HG03159 (cell line): Measurements from ENCODE around the gene PAPPA2.
"Not testable (repeated sequence)": the region's sequence is repeated elsewhere in the genome, so short reads cannot be mapped to it uniquely, and the experiment has no call there.

Experiments used
- ATAC-seq: cut with Tn5 transposase; IDR thresholded peaks from one replicate; pipeline ENCODE4 v1.9.1; 2021; ENCODE audit warnings: mild to moderate bottlenecking, moderate library complexity; ENCODE audit not compliant: unreplicated experiment

PAPPA2 gene

GRCh38 chr1:176752505-176752904, 289.5 kb downstream of the PAPPA2 start:
- ATAC-seq = no peak

- ATAC-seq = no peak
Observed at GRCh38 chr1:176754676-176755075, 291.7 kb downstream of the PAPPA2 start.

GRCh38 chr1:176756817-176757216, 293.8 kb downstream of the PAPPA2 start:
- not testable (repeated sequence) for ATAC-seq

- ATAC-seq = no peak
Observed at GRCh38 chr1:176765608-176766007, 302.6 kb downstream of the PAPPA2 start.

GRCh38 chr1:176766779-176767178, 303.8 kb downstream of the PAPPA2 start:
- ATAC-seq = no peak

- no peak for ATAC-seq
Observed at GRCh38 chr1:176767714-176768136, 304.8 kb downstream of the PAPPA2 start.

- ATAC-seq = no peak
Observed at GRCh38 chr1:176768532-176768931, 305.6 kb downstream of the PAPPA2 start.

- ATAC-seq = no peak
Observed at GRCh38 chr1:176770066-176770465, 307.1 kb downstream of the PAPPA2 start.

GRCh38 chr1:176773038-176773437, 310.1 kb downstream of the PAPPA2 start:
- ATAC-seq = no peak

GRCh38 chr1:176774224-176774623, 311.2 kb downstream of the PAPPA2 start:
- no peak for ATAC-seq

GRCh38 chr1:176775378-176775777, 312.4 kb downstream of the PAPPA2 start:
- no peak for ATAC-seq

- ATAC-seq = no peak
Observed at GRCh38 chr1:176775996-176776395, 313.0 kb downstream of the PAPPA2 start.

- ATAC-seq = no peak
Observed at GRCh38 chr1:176778056-176778455, 315.1 kb downstream of the PAPPA2 start.

GRCh38 chr1:176779992-176780328, 317.0 kb downstream of the PAPPA2 start:
- no peak for ATAC-seq

GRCh38 chr1:176783309-176783708, 320.3 kb downstream of the PAPPA2 start:
- ATAC-seq = no peak

GRCh38 chr1:176785056-176785455, 322.1 kb downstream of the PAPPA2 start:
- no peak for ATAC-seq

- ATAC-seq = no peak
Observed at GRCh38 chr1:176785791-176786190, 322.8 kb downstream of the PAPPA2 start.

GRCh38 chr1:176786274-176786673, 323.3 kb downstream of the PAPPA2 start:
- peak; percentile 59 for ATAC-seq

- no peak for ATAC-seq
Observed at GRCh38 chr1:176789571-176790090, 326.7 kb downstream of the PAPPA2 start.

- no peak for ATAC-seq
Observed at GRCh38 chr1:176790786-176791185, 327.8 kb downstream of the PAPPA2 start.

- no peak for ATAC-seq
Observed at GRCh38 chr1:176791906-176792305, 328.9 kb downstream of the PAPPA2 start.

GRCh38 chr1:176794897-176795508, 332.0 kb downstream of the PAPPA2 start:
- ATAC-seq = no peak

GRCh38 chr1:176795929-176796328, 333.0 kb downstream of the PAPPA2 start:
- ATAC-seq = no peak
